MG63 (cell line): Measurements from ENCODE around the gene RPL10. TPM values are rescaled to one million over a fixed set of nuclear protein-coding genes. Genes with fewer than 3 reads are reported as not detected.

ENCODE experiments used
- DNase-seq: peaks from one replicate; pipeline ENCODE4 v3.0.0-alpha.2; 2020
- H3K27me3 ChIP-seq: fragments of 250-450 bp; sonication (Bioruptor Pico); 2 replicates; pipeline ENCODE4 v1.5.1; 2020; ENCODE audit warnings: mild to moderate bottlenecking, moderate library complexity
- H3K36me3 ChIP-seq: fragments of 250-450 bp; sonication (Bioruptor Pico); 2 replicates; pipeline ENCODE4 v1.5.1; 2020; ENCODE audit warnings: mild to moderate bottlenecking, moderate library complexity
- H3K4me3 ChIP-seq: fragments of 250-450 bp; sonication (Bioruptor Pico); 2 replicates; pipeline ENCODE4 v1.5.1; 2020; ENCODE audit warnings: mild to moderate bottlenecking, moderate library complexity
- H3K9me3 ChIP-seq: fragments of 250-450 bp; sonication (Bioruptor Pico); 2 replicates; pipeline ENCODE4 v1.5.1; 2020; ENCODE audit warnings: mild to moderate bottlenecking, moderate library complexity
- total RNA-seq: library from RNA; depleted of rRNA; stranded (reverse); fragments of >200 nt; shearing (Covaris generic); gene quantifications from 2 replicates; pipeline ENCODE4 v1.2.3, GENCODE V29; 2014; ENCODE audit warnings: low replicate concordance

RPL10 gene
- total RNA-seq, 1 experiment from 2014 or later, result 3,736 TPM

DNA sequence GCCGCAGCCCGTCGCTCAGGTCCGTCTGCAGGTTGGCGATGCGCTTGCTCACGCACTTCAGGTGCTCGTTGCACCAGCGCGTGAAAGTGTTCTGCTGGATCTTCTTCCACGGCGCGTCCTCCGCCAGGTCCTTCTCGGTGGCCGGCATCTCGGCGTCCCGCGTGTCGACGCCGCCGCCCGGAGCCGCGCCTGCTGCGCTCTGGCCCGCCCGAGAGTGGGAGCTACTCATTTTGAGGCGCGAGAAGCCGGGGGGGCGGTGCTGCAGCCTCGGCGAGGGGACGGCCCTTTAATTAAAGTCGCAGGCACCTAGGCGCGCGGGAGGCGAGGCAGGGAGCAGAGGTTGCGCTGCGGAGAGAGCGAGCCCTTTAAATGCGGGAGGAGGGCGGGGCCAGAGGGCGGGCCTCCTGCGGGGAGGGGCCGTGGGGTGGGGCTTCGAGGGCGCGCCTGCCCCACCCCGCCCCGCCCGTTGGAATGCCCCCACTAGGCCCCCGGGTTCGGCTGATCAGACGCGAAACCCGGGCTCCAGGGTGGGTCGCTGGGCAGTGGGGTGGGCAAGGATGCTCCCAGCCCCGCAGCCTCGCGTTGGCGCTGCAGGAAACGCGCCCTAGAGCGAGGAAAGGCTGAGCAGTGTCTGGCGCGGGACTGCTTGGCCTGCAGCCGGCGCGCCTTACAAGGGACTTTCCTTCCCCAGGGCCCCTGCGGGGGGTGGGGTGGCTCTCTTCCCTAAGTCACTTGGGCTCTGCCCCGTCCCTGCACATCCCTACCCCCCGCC, 27.0 kb upstream of the RPL10 start:
- H3K4me3 ChIP-seq, result peak overlapping the region; percentile 81
- DNase-seq, result peak; percentile 94
- H3K9me3 ChIP-seq, result no peaks in the 10 kb centered on the region
- no peaks in the 10 kb centered on the region for H3K27me3 ChIP-seq
- H3K36me3 ChIP-seq, result peaks cover 40% of the 10 kb centered on the region

GRCh38 chrX:154371789-154372300, 26.3 kb upstream of the RPL10 start:
- H3K9me3 ChIP-seq, result no peaks in the 10 kb centered on the region
- no peaks in the 10 kb centered on the region for H3K27me3 ChIP-seq
- peaks cover 33% of the 10 kb centered on the region for H3K36me3 ChIP-seq
- H3K4me3 ChIP-seq, result peak overlapping the region; percentile 81
- DNase-seq, result no peak

DNA sequence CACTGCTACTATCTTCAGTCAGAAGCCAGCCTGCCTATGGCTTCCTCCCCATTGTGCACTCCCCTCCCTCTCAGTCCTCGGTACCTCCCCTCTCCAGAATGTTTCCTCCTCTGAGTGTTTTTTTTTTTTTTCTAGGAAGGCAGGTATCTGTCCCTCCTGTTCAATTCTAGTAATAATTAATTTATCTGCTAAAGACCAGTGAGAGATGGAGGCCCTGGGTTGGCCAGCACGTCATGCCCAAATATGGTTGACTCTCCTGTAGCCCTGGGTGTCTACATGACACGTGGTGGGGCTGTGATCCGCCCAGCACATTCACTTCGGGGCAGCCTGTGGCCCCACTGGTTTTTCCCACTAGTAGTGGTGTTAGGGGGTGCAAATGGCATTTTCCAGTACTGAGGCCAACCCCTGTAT, 25.6 kb upstream of the RPL10 start:
- no peak for DNase-seq
- Histone ChIP-seq H3K36me3 (peaks cover 25% of the 10 kb centered on the region), H3K9me3 (no peaks in the 10 kb centered on the region), H3K27me3 (no peaks in the 10 kb centered on the region), H3K4me3 (no peak overlapping the region)

- peak overlapping the region; percentile 53 for H3K4me3 ChIP-seq
- DNase-seq, result peak; percentile 74
- peaks cover 15% of the 10 kb centered on the region for H3K36me3 ChIP-seq
- H3K27me3 ChIP-seq, result no peaks in the 10 kb centered on the region
- H3K9me3 ChIP-seq, result no peaks in the 10 kb centered on the region
Observed at GRCh38 chrX:154373340-154374306, 24.6 kb upstream of the RPL10 start.

GRCh38 chrX:154374313-154375155, 23.6 kb upstream of the RPL10 start, which contains the start of gene FLNA:
Gene FLNA, minus strand, starts transcription at chrX:154374634. Its CDS starts 3,389 bp downstream, at chrX:154371245.
- Histone ChIP-seq H3K9me3 (no peaks in the 10 kb centered on the region), H3K27me3 (no peaks in the 10 kb centered on the region), H3K4me3 (peak within 1 kb of the TSS; percentile 53), H3K36me3 (peaks cover 12% of the 10 kb centered on the region)
- DNase-seq, result peak; percentile 54

DNA sequence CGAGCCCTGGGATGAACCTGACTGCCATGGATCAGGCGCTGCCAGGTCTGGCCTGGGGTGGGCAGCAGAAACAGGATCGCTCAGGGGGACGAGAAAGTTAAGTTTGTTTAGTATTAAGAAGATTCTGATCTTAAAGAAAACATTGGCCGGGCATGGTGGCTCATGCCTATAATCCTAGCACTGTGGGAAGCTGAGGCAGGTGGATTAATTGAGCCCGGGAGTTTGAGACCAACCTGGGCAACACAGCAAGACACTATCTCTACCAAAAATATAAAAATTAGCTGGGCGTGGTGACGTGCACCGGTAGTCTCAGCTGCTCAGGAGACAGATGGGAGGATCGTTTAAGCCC, 23.0 kb upstream of the RPL10 start:
- H3K4me3 ChIP-seq, result peak overlapping the region; percentile 33
- no peaks in the 10 kb centered on the region for H3K27me3 ChIP-seq
- peaks cover 9% of the 10 kb centered on the region for H3K36me3 ChIP-seq
- no peaks in the 10 kb centered on the region for H3K9me3 ChIP-seq
- no peak for DNase-seq

- no peak for DNase-seq
- H3K4me3 ChIP-seq, result no peak overlapping the region
Observed at GRCh38 chrX:154376774-154377173, 21.4 kb upstream of the RPL10 start.

DNA sequence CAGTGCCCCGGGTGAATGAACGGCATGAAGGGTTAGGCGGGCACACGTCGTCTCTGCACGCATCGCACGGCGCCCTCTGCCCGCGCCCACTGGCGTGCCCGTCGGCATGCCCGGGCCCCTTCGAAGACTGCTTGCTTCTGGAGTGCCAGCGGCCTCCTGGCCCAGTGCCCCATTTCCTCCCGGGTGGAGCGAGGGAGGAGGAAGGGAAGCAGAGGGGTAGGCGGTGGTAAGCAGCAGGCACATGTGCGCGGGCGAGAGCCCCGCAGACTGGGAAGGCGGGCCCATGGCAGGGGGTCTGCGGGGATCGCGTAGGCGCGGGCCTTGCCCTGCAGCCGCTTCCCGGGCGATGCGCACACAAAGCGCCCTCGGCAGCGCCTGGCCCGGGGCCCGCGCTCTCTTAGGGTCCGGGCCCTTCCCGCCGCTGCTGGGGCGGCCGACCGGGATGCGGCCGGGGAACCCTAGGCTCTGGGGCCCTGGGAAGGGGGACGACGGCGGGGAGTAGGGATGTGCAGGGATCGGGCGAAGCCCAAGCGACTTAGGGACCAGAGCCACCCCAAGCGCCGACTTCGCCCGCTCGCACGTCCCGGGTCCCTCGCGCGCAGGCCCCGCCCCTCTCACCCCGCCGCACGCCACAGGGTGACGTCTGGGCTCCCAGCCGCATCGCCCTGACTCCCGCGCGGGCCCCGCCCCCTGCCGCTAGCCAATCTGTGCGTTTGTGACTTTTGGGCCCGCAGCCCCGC, 19.9 kb upstream of the RPL10 start:
- no peaks in the 10 kb centered on the region for H3K9me3 ChIP-seq
- H3K27me3 ChIP-seq, result no peaks in the 10 kb centered on the region
- H3K4me3 ChIP-seq, result peak overlapping the region; percentile 50
- DNase-seq, result peak; percentile 83
- H3K36me3 ChIP-seq, result peaks cover 3% of the 10 kb centered on the region

More at GRCh38 chrX:154376774-154377173, 21.4 kb upstream of the RPL10 start:
- Histone ChIP-seq H3K27me3 (no peaks in the 10 kb centered on the region), H3K9me3 (no peaks in the 10 kb centered on the region), H3K36me3 (peaks cover 3% of the 10 kb centered on the region; the same call in 1 of the 2 replicates)

- peak within 1 kb of the TSS; percentile 67 for H3K4me3 ChIP-seq
- no peaks in the 10 kb centered on the region for H3K27me3 ChIP-seq
- H3K9me3 ChIP-seq, result no peaks in the 10 kb centered on the region
- DNase-seq, result peak; percentile 98
- peaks cover 3% of the 10 kb centered on the region for H3K36me3 ChIP-seq
Observed at GRCh38 chrX:154378799-154379568, 19.2 kb upstream of the RPL10 start, which contains the start of gene EMD. Gene EMD, plus strand, starts transcription at chrX:154379295. Its CDS starts 190 bp downstream, at chrX:154379485.

DNA sequence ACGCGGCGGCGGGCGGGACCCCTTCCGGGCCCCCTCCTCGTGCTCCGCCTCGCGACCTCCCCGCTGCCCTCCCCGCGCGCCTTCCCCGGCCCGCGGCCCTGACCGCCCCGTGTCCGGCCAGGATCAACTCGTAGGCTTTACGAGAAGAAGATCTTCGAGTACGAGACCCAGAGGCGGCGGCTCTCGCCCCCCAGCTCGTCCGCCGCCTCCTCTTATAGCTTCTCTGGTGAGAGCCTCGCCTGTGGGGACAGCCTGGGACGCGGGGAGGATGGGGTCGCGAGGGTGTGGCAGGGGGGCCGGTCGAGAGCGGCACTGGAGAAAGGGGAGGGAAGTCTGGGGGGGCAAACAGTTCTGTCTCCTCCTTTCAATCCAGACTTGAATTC, 18.6 kb upstream of the RPL10 start:
- no peak for DNase-seq
- Histone ChIP-seq H3K4me3 (peak overlapping the region; percentile 67), H3K36me3 (peaks cover 3% of the 10 kb centered on the region), H3K27me3 (no peaks in the 10 kb centered on the region), H3K9me3 (no peaks in the 10 kb centered on the region)

- Histone ChIP-seq H3K9me3 (no peaks in the 10 kb centered on the region), H3K27me3 (no peaks in the 10 kb centered on the region), H3K36me3 (peaks cover 3% of the 10 kb centered on the region), H3K4me3 (peak overlapping the region; percentile 67)
- DNase-seq, result no peak
Observed at GRCh38 chrX:154380153-154380552, 18.0 kb upstream of the RPL10 start.

- Histone ChIP-seq H3K4me3 (no peak overlapping the region; the same call in 1 of the 2 replicates), H3K9me3 (no peaks in the 10 kb centered on the region), H3K36me3 (peaks cover 3% of the 10 kb centered on the region), H3K27me3 (no peaks in the 10 kb centered on the region)
- no peak for DNase-seq
Observed at GRCh38 chrX:154380787-154381186, 17.4 kb upstream of the RPL10 start.

DNA sequence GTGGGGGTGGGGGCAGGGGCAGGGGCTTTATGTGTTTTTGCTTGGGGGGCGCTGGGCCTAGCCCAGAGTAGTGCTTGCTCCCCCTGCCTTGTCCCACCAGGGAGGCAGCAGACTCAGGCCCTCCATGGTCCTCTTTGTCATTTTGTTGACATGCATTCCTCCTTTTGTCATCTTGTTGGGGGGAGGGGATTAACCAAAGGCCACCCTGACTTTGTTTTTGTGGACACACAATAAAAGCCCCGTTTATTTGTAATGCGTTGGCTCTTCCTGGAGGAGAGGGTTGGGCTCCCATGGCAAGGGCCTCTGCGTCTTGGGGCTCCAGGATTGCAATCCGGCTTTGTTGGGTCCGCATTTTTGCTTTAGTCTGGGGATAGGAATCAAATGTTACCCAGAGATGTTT, 16.9 kb upstream of the RPL10 start:
- DNase-seq, result no peak
- Histone ChIP-seq H3K36me3 (peaks cover 3% of the 10 kb centered on the region), H3K4me3 (no peak overlapping the region), H3K9me3 (no peaks in the 10 kb centered on the region), H3K27me3 (no peaks in the 10 kb centered on the region)

- DNase-seq, result no peak
- Histone ChIP-seq H3K36me3 (peaks cover 3% of the 10 kb centered on the region), H3K4me3 (no peak overlapping the region)
Observed at GRCh38 chrX:154382483-154383069, 15.6 kb upstream of the RPL10 start.

More at GRCh38 chrX:154382483-154383069, 15.6 kb upstream of the RPL10 start:
- Histone ChIP-seq H3K27me3 (no peaks in the 10 kb centered on the region), H3K9me3 (no peaks in the 10 kb centered on the region)
